Epithelial cell of proximal tubule (primary cell): ENCODE data around the gene NBPF20. TPM values are rescaled to one million over a fixed set of nuclear protein-coding genes. Genes with fewer than 3 reads are reported as not detected.
"Not testable (repeated sequence)": the region's sequence is repeated elsewhere in the genome, so short reads cannot be mapped to it uniquely, and the experiment has no call there.

Source experiments
- DNase-seq: peaks from one replicate; pipeline ENCODE4 v3.0.0-alpha.2; 2011; ENCODE audit warnings: low read depth
- H3K4me3 ChIP-seq: 2 replicates; pipeline ENCODE4 v1.5.1; 2011; ENCODE audit warnings: low read depth, mild to moderate bottlenecking, low read length
- total RNA-seq: library from RNA; depleted of rRNA; stranded (reverse); fragments of >200 nt; gene quantifications from 2 replicates; pipeline ENCODE4 v1.2.3, GENCODE V29; 2015

The NBPF20 gene
- total RNA-seq, 1 donor from 2014 or later = 1.0 TPM

- not testable (repeated sequence) for H3K4me3 ChIP-seq
These were observed 19.8 kb upstream of the NBPF20 start for GRCh38 chr1:145445219-145445618.

GRCh38 chr1:145442340-145442739, 16.9 kb upstream of the NBPF20 start:
- DNase-seq, H3K4me3 ChIP-seq: not testable (repeated sequence)

More at GRCh38 chr1:145445219-145445618, 19.8 kb upstream of the NBPF20 start:
- DNase-seq = not testable (repeated sequence)

- H3K4me3 ChIP-seq, DNase-seq: not testable (repeated sequence)
These were observed 6.2 kb upstream of the NBPF20 start for GRCh38 chr1:145431363-145432256.

- not testable (repeated sequence) for H3K4me3 ChIP-seq, DNase-seq
These were observed 5.4 kb upstream of the NBPF20 start for GRCh38 chr1:145430830-145431229.

GRCh38 chr1:145429329-145429728, 3.9 kb upstream of the NBPF20 start:
- not testable (repeated sequence) for H3K4me3 ChIP-seq, DNase-seq

GRCh38 chr1:145424612-145425435, 579 bp downstream of the NBPF20 start:
- peak overlapping the region; percentile 60 for H3K4me3 ChIP-seq
- not testable (repeated sequence) for DNase-seq

- not testable (repeated sequence) for H3K4me3 ChIP-seq, DNase-seq
These were observed 10.3 kb downstream of the NBPF20 start for GRCh38 chr1:145415149-145415548.

GRCh38 chr1:145407266-145407665, 18.1 kb downstream of the NBPF20 start:
- DNase-seq, H3K4me3 ChIP-seq: not testable (repeated sequence)

GRCh38 chr1:145404949-145405348, 20.5 kb downstream of the NBPF20 start:
- not testable (repeated sequence) for H3K4me3 ChIP-seq, DNase-seq

GRCh38 chr1:145400701-145401100, 24.7 kb downstream of the NBPF20 start:
- not testable (repeated sequence) for H3K4me3 ChIP-seq, DNase-seq

Other genes with a start within 250 kb of the NBPF20 start
- not detected in 2 replicates for gene PPIAL4D, start 183.4 kb downstream of the NBPF20 start, total RNA-seq
- gene GPR89A, start 182.4 kb upstream of the NBPF20 start, total RNA-seq = 22.0 and 23.5 TPM in 2 replicates